Osteoblast (primary cell): ENCODE results near the gene PTGDR. TPM values are rescaled to one million over a fixed set of nuclear protein-coding genes. Genes with fewer than 3 reads are reported as not detected.

Experiments used
- DNase-seq: peaks from one replicate; pipeline ENCODE4 v3.0.0; 2011; ENCODE audit warnings: low spot score, mixed read lengths; ENCODE audit not compliant: insufficient read length; ENCODE audit errors: missing footprints
- H2AFZ ChIP-seq: 2 replicates; pipeline ENCODE4 v1.6.0; 2011; ENCODE audit warnings: mild to moderate bottlenecking, low read length
- H3K27ac ChIP-seq: 2 replicates; pipeline ENCODE4 v1.5.1; 2011; ENCODE audit warnings: mild to moderate bottlenecking, low read depth, low read length, moderate library complexity
- H3K27me3 ChIP-seq: 2 replicates; pipeline ENCODE4 v1.6.0; 2012; ENCODE audit warnings: mild to moderate bottlenecking, control low read depth, inconsistent platforms, low read length, moderate library complexity; ENCODE audit not compliant: insufficient read depth
- H3K36me3 ChIP-seq: 2 replicates; pipeline ENCODE4 v1.5.1; 2011; ENCODE audit warnings: mild to moderate bottlenecking, low read length, control low read depth, moderate library complexity; ENCODE audit not compliant: insufficient read depth
- H3K4me1 ChIP-seq: 2 replicates; pipeline ENCODE4 v1.5.1; 2011; ENCODE audit warnings: mild to moderate bottlenecking, low read length, control low read depth, moderate library complexity; ENCODE audit not compliant: insufficient read depth
- H3K4me2 ChIP-seq: 2 replicates; pipeline ENCODE4 v1.6.0; 2011; ENCODE audit warnings: mild to moderate bottlenecking, low read length; ENCODE audit not compliant: insufficient read depth
- H3K4me3 ChIP-seq: fragments of 200-600 bp; sonication (generic); 3 replicates; pipeline ENCODE4 v1.5.1; 2012; ENCODE audit warnings: mild to moderate bottlenecking, low read length, inconsistent platforms; ENCODE audit not compliant: insufficient read depth
- H3K79me2 ChIP-seq: 2 replicates; pipeline ENCODE4 v1.6.0; 2012; ENCODE audit warnings: mild to moderate bottlenecking, low read length, control low read depth, inconsistent platforms; ENCODE audit not compliant: insufficient read depth
- H3K9me3 ChIP-seq: 2 replicates; pipeline ENCODE4 v1.5.1; 2011; ENCODE audit warnings: low read depth, low read length, control low read depth
- H4K20me1 ChIP-seq: 2 replicates; pipeline ENCODE4 v1.6.0; 2012; ENCODE audit warnings: mild to moderate bottlenecking, low read length, control low read depth; ENCODE audit not compliant: insufficient read depth
- total RNA-seq: library from RNA; depleted of rRNA; stranded (reverse); fragments of >200 nt; gene quantifications from 2 replicates; pipeline ENCODE4 v1.2.3, GENCODE V29; 2012
- TF ChIP-seq, protein P1 (sequence below): IDR thresholded peaks from 2 replicates; pipeline ENCODE4 v1.5.1; 2011; ENCODE audit warnings: mild to moderate bottlenecking, low read depth, low read length, moderate library complexity; ENCODE audit errors: extremely low read depth

PTGDR gene
- total RNA-seq, 1 donor, result 1.4 TPM

DNA sequence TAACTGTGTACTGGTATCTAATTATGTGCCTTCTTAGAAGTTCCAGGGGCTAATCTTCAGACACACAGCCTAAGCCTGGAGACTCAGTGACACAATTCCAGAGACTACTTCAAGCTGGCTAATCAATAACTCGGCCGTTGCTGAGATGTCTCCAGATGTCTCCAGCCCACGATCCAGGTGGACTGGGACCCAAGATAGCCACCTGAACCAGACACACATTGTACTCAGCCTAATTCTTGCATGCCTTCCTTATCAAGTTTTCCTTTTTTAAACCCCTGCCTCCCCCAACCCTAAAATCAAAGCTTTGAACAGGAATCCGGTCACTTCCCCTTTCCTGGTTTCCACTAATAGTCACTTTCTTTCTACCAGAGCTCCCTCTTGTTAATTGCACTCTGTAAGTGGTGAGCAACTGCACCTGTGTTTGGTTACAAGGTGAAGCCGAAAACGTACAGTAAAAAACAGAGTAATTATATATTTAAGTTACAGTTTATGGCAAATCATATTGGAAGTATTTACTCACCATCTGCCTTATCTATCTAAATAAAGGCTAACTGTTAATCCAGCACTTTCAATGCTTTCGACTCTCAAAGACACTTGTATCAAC, 39.8 kb upstream of the PTGDR start:
- no peak for DNase-seq
- Histone ChIP-seq H3K27me3 (no peaks in the 10 kb centered on the region), H3K36me3 (no peaks in the 10 kb centered on the region), H3K79me2 (no peaks in the 10 kb centered on the region), H3K4me2 (no peak overlapping the region), H3K9me3 (no peaks in the 10 kb centered on the region), H3K4me3 (no peak overlapping the region), H3K27ac (no peak overlapping the region), H2AFZ (no peak overlapping the region), H4K20me1 (no peaks in the 10 kb centered on the region), H3K4me1 (no peaks in the 10 kb centered on the region)
- TF ChIP-seq, protein P1, sequence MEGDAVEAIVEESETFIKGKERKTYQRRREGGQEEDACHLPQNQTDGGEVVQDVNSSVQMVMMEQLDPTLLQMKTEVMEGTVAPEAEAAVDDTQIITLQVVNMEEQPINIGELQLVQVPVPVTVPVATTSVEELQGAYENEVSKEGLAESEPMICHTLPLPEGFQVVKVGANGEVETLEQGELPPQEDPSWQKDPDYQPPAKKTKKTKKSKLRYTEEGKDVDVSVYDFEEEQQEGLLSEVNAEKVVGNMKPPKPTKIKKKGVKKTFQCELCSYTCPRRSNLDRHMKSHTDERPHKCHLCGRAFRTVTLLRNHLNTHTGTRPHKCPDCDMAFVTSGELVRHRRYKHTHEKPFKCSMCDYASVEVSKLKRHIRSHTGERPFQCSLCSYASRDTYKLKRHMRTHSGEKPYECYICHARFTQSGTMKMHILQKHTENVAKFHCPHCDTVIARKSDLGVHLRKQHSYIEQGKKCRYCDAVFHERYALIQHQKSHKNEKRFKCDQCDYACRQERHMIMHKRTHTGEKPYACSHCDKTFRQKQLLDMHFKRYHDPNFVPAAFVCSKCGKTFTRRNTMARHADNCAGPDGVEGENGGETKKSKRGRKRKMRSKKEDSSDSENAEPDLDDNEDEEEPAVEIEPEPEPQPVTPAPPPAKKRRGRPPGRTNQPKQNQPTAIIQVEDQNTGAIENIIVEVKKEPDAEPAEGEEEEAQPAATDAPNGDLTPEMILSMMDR, result no peak

DNA sequence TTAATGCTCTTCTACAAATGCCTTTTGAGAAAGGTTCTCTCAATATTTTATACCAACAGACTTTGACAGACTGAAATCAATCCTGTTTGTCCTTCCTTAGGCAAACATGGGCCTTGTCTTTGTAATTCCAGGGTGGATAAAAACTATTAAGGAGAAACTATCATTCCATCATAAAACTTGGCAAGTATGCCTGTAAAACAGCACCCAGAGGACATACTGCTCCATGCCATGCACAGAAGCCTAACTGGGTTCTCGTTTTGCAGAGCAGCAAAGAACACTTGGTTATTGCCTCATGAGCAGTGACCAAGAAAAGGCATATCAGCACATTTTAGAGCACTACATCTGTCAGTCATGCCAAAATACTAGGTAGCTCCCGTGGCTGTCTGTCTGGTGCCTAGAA, 33.8 kb upstream of the PTGDR start:
- Histone ChIP-seq H3K27me3 (no peaks in the 10 kb centered on the region), H2AFZ (no peak overlapping the region), H3K79me2 (no peaks in the 10 kb centered on the region), H3K4me1 (no peaks in the 10 kb centered on the region), H4K20me1 (no peaks in the 10 kb centered on the region), H3K4me3 (no peak overlapping the region), H3K27ac (no peak overlapping the region), H3K4me2 (no peak overlapping the region), H3K9me3 (no peaks in the 10 kb centered on the region), H3K36me3 (no peaks in the 10 kb centered on the region)
- no peak for DNase-seq
- TF ChIP-seq, protein P1, result no peak

DNA sequence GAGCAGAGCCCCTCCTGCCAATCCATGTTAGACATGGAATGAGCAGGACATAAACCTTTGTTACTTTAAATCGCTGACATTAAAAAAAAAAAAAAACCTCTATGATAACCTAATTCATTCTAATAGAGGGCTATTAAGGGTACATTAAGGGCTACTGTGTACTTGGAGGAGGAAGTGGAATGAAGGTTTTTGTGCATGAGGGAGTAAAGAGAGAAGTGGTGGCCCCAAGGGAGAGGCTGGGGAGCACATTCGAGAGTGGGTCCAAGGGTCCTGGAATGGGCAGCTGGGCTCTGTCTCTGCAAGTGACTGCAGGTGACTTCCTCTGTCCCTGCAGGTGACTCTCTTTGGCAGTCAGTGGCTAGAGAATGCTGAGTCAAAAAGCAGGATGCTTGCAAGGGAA, 32.1 kb upstream of the PTGDR start:
- Histone ChIP-seq H3K4me3 (no peak overlapping the region), H3K4me1 (peaks cover 3% of the 10 kb centered on the region), H4K20me1 (no peaks in the 10 kb centered on the region), H3K4me2 (no peak overlapping the region), H3K79me2 (no peaks in the 10 kb centered on the region), H3K27me3 (no peaks in the 10 kb centered on the region), H3K27ac (no peak overlapping the region), H3K36me3 (no peaks in the 10 kb centered on the region), H2AFZ (no peak overlapping the region), H3K9me3 (no peaks in the 10 kb centered on the region)
- TF ChIP-seq, protein P1, result no peak
- DNase-seq, result no peak

DNA sequence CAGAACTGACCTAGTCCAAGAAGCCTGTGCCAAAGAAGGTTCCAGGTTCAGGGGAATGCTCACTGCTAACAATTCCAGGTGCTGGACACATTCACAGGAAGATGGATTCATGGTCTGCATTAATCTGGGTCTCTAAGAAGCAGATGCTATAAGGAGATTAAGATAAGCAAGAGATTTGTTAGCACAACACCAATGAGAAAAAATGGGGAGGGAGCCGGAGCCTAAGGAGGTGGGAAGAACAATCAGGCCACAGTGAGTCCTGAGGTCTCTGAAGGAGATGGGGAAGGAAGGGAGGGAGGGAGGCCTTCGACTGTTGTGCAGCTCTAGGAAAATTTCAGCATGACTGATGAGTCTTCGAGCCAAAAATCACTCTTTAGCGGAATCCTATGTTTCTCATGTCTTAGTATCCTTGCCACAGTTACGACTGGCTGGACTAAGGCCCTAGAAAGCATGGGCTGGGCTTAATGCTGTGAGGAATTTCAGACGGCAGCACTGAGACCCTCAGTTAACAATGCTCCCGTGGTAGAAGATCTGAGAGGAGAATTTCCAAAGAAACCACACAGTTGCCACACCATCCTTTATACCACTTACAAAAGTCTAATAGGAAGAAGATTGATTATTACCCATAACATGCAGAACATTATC, 31.5 kb upstream of the PTGDR start:
- peak; percentile 9 for DNase-seq
- TF ChIP-seq, protein P1, result no peak
- Histone ChIP-seq H3K79me2 (no peaks in the 10 kb centered on the region), H4K20me1 (no peaks in the 10 kb centered on the region), H3K4me2 (no peak overlapping the region), H3K4me3 (no peak overlapping the region), H3K27me3 (no peaks in the 10 kb centered on the region), H3K27ac (no peak overlapping the region), H3K4me1 (peaks cover 8% of the 10 kb centered on the region), H3K9me3 (no peaks in the 10 kb centered on the region), H3K36me3 (no peaks in the 10 kb centered on the region), H2AFZ (no peak overlapping the region)
